A549 (cell line): Measurements from ENCODE around the gene SELPLG. TPM values are rescaled to one million over a fixed set of nuclear protein-coding genes. Genes with fewer than 3 reads are reported as not detected.
A peak's percentile ranks its signal among the peaks of the same experiment; 100 is the strongest.
"Not testable (repeated sequence)": the region's sequence is repeated elsewhere in the genome, so short reads cannot be mapped to it uniquely, and the experiment has no call there.

Experiments used
- ATAC-seq, 2 experiments: fragments of 200-7000 bp in 1 of 2; fragments of >200 bp in 1 of 2; cut with Nextera tagmentation in 1 of 2; cut with Tn5 transposase in 1 of 2; 3 replicates each; pipeline versions ENCODE4 v1.8.0 to v1.9.1; 2018 to 2020; ENCODE audit warnings: mild to moderate bottlenecking in 1 of 2, moderate library complexity in 1 of 2
- CTCF ChIA-PET: fragments of 300-600 bp; sonication (Branson Sonifier 250); formaldehyde crosslinking; extraction: SDS; loops from one replicate; lab custom pipeline; 2021; ENCODE audit warnings: antibody characterized with exemption, inconsistent platforms; lab: Yijun Ruan, JAX
- POLR2A ChIA-PET: fragments of 350-600 bp; formaldehyde crosslinking; extraction: SDS; loops from one replicate; lab custom pipeline; 2021; ENCODE audit warnings: antibody characterized with exemption, inconsistent platforms; lab: Yijun Ruan, JAX
- DNase-seq, 2 experiments: peaks; one replicate each; pipeline versions ENCODE4 v3.0.0 to v3.0.0-alpha.2; 2011 to 2016; ENCODE audit warnings: low read depth in 1 of 2, low spot score in 1 of 2
- FAIRE-seq: peaks from 2 replicates; lab custom pipeline; 2011; peaks lifted over from hg19 to GRCh38; lab: Jason Lieb, UNC
- H3K27ac ChIP-seq, 2 experiments: fragments of >200 bp; sonication (Bioruptor Twin); formaldehyde crosslinking; 3 replicates each; pipeline ENCODE4 v1.5.1; 2016 to 2017
- H3K4me1 ChIP-seq: fragments of >200 bp; sonication (Bioruptor Twin); formaldehyde crosslinking; 3 replicates; pipeline ENCODE4 v1.6.1; 2016
- H3K4me2 ChIP-seq: fragments of >200 bp; sonication (Bioruptor Twin); formaldehyde crosslinking; 3 replicates; pipeline ENCODE4 v1.6.1; 2016
- H3K4me3 ChIP-seq: fragments of >200 bp; sonication (Bioruptor Twin); formaldehyde crosslinking; 3 replicates; pipeline ENCODE4 v1.5.1; 2016
- H3K9me3 ChIP-seq: fragments of >200 bp; sonication (Bioruptor Twin); formaldehyde crosslinking; 3 replicates; pipeline ENCODE4 v1.6.1; 2016
- CBX8 ChIP-seq: fragments of 200-600 bp; sonication (generic); IDR thresholded peaks from 2 replicates; pipeline ENCODE4 v1.6.1; 2016
- CEBPB ChIP-seq, 2 experiments: fragments of >200 bp in 1 of 2; sonication (Bioruptor Twin) in 1 of 2; formaldehyde crosslinking in 1 of 2; IDR thresholded peaks; 2 replicates each; pipeline ENCODE4 v1.6.1; 2012 to 2016
- CTCF ChIP-seq: fragments of >200 bp; sonication (Bioruptor Twin); formaldehyde crosslinking; IDR thresholded peaks from 3 replicates; pipeline ENCODE4 v1.5.1; 2016
- EHMT2 ChIP-seq: fragments of 200-600 bp; sonication (generic); IDR thresholded peaks from 2 replicates; pipeline ENCODE4 v1.6.1; 2016; ENCODE audit warnings: antibody characterized with exemption, low read depth, mild to moderate bottlenecking, moderate library complexity
- ESRRA ChIP-seq: fragments of 150-350 bp; IDR thresholded peaks from 2 replicates; pipeline ENCODE4 v1.6.1; 2014; ENCODE audit warnings: mild to moderate bottlenecking, low read length, borderline replicate concordance
- FOSB ChIP-seq: fragments of 250-450 bp; sonication (Bioruptor Pico); IDR thresholded peaks from 2 replicates; pipeline ENCODE4 v1.5.0; 2020; ENCODE audit warnings: mild to moderate bottlenecking, moderate library complexity
- FOXS1 ChIP-seq: fragments of 250-450 bp; sonication (Bioruptor Pico); IDR thresholded peaks from 2 replicates; pipeline ENCODE4 v1.5.0; 2020; ENCODE audit warnings: mild to moderate bottlenecking, moderate library complexity
- HDAC2 ChIP-seq: fragments of 200-600 bp; sonication (generic); IDR thresholded peaks from 2 replicates; pipeline ENCODE4 v1.6.1; 2016
- HOXA7 ChIP-seq: fragments of 250-450 bp; sonication (Bioruptor Pico); IDR thresholded peaks from 2 replicates; pipeline ENCODE4 v1.5.0; 2020; ENCODE audit warnings: mild to moderate bottlenecking, moderate library complexity
- JUNB ChIP-seq: fragments of >200 bp; sonication (Bioruptor Twin); formaldehyde crosslinking; IDR thresholded peaks from 2 replicates; pipeline ENCODE4 v1.6.1; 2016
- MAFK ChIP-seq: fragments of 450-650 bp; IDR thresholded peaks from 2 replicates; pipeline ENCODE4 v1.6.1; 2014; ENCODE audit not compliant: partially characterized antibody
- PHF8 ChIP-seq: fragments of 200-600 bp; sonication (generic); IDR thresholded peaks from 2 replicates; pipeline ENCODE4 v1.6.1; 2016; ENCODE audit warnings: low read depth, mild to moderate bottlenecking, antibody characterized with exemption, moderate library complexity, borderline replicate concordance
- RAD21 ChIP-seq, 2 experiments: fragments of >200 bp in 1 of 2; sonication (Bioruptor Twin) in 1 of 2; formaldehyde crosslinking in 1 of 2; IDR thresholded peaks in 1 of 2; conservative IDR thresholded peaks in 1 of 2; 2 replicates in 1 of 2; 3 replicates in 1 of 2; pipeline ENCODE4 v1.6.1; 2012 to 2018; ENCODE audit warnings: inconsistent platforms in 1 of 2
- SMC3 ChIP-seq: fragments of >200 bp; sonication (Bioruptor Twin); formaldehyde crosslinking; IDR thresholded peaks from 3 replicates; pipeline ENCODE4 v1.6.1; 2018; ENCODE audit warnings: inconsistent platforms
- ZNF302 ChIP-seq: fragments of 250-450 bp; sonication (Bioruptor Pico); IDR thresholded peaks from 2 replicates; pipeline ENCODE4 v1.9.0; 2021; ENCODE audit warnings: inconsistent platforms, mild to moderate bottlenecking, moderate library complexity
- WGBS: methylation state at CpG from one replicate; pipeline ENCODE4 v1.1.6; 2017; ENCODE audit errors: missing lambda C conversion rate; 5-methylcytosine and 5-hydroxymethylcytosine counted together
- polyA plus RNA-seq, 4 experiments: library from polyadenylated mRNA; depleted of rRNA in 3 of 4; stranded (reverse); fragments of >200 nt; fragmentation: RNase III in 1 of 4; extraction: RNeasy Plus Mini Kit Qiagen cat#74134 plus additional on column Dnase treatment in 1 of 4; gene quantifications; 2 replicates in 3 of 4; 3 replicates in 1 of 4; pipeline ENCODE4 v1.2.3, GENCODE V29; 2011 to 2017
- TF ChIP-seq, protein P1 (sequence below): fragments of 200-600 bp; sonication (generic); IDR thresholded peaks from 2 replicates; pipeline ENCODE4 v1.6.1; 2016; ENCODE audit warnings: antibody characterized with exemption, mild to moderate bottlenecking, moderate library complexity
- TF ChIP-seq, protein P2 (sequence below): IDR thresholded peaks from 2 replicates; pipeline ENCODE4 v1.6.1; 2012

The SELPLG gene
- polyA plus RNA-seq, 2 of the 4 experiments (the other 2 are of a cell fraction), result 0.17 to 0.67 TPM

DNA sequence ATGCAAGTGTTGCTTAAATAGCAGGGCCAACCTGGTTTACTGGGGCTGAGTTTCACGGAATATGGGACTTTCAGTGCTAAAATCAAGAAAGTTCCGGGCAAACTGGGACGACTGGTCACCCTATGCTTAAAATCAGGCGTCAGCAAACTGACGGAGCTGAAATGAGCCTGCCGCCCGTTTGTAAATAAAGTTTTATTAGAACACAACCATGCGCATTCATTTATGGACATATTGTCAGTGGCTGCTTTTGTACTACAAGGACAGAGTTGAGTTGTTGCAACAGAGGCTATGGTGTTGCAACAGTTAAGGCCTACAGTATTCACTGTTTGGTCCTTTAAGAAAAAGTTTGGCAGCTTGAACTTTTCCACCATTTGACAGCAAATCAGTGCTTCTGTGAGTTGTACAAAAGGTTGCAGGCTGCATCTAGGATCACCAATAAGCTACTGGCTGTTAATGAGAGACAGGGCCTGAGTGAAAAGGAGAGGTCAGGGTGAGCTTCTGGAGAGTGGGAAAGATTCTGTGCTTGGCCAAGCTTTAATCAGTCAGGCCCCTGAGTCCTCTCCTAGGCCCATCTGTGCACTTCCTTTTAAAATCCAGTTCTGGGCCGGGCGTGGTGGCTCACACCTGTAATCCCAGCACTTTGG, 13.3 kb downstream of the SELPLG start:
- ChIA-PET CTCF (interaction anchor here (0.6 to 20.7 kb wide), 5 partner anchors 14 to 759 kb away, joined by 3 to 533 read pairs (median 166); partner anchors contain the start of genes ISCU, SART3, SELPLG and TMEM119), POLR2A (interaction anchor here (1.0 kb wide), 1 partner anchor 58 kb away, joined by 3 read pairs; the partner anchor contains the start of gene ISCU)
- ATAC-seq (no peak), FAIRE-seq (no peak), DNase-seq (peak in 1 of 2 experiments; percentile 32)
- H3K4me3 ChIP-seq, result no peak overlapping the region
- no peak overlapping the region for H3K27ac ChIP-seq
- no peaks in the 10 kb centered on the region for H3K9me3 ChIP-seq
- 0 out of 3 replicates have a peak, but pooled peaks cover 3% of the 10 kb centered on the region for H3K4me1 ChIP-seq
- H3K4me2 ChIP-seq, result no peak overlapping the region
- TF ChIP-seq MAFK (no peak), CBX8 (no peak), HOXA7 (CRISPR knock-in tag) (no peak), CEBPB (IDR thresholded peaks at IDR 0.05) (peak; percentile 45 to 54; a peak in 3 of 4 replicates)
- 79% methylated on average over 10 of the region's 10 CpGs for whole genome bisulfite sequencing

GRCh38 chr12:108619369-108620160, 14.1 kb downstream of the SELPLG start:
- Histone ChIP-seq H3K4me1 (0 out of 3 replicates have a peak, but pooled peaks cover 3% of the 10 kb centered on the region), H3K9me3 (no peaks in the 10 kb centered on the region), H3K27ac (no peak overlapping the region), H3K4me3 (no peak overlapping the region), H3K4me2 (no peak overlapping the region)
- no peak for FAIRE-seq
- ChIA-PET POLR2A (interaction anchor here (0.6 to 1.0 kb wide), 2 partner anchors 57 kb away, joined by 3 read pairs; partner anchors contain the start of gene ISCU), CTCF (interaction anchor here (0.6 to 20.7 kb wide), 9 partner anchors 15 to 629 kb away, joined by 3 to 533 read pairs (median 17); partner anchors contain the start of genes ISCU, SART3, SELPLG and TMEM119)
- WGBS, result 59% methylated on average over 14 of the region's 14 CpGs
- no peak for DNase-seq
- no peak for ATAC-seq
- TF ChIP-seq PHF8, result no peak
- TF ChIP-seq, protein P1, sequence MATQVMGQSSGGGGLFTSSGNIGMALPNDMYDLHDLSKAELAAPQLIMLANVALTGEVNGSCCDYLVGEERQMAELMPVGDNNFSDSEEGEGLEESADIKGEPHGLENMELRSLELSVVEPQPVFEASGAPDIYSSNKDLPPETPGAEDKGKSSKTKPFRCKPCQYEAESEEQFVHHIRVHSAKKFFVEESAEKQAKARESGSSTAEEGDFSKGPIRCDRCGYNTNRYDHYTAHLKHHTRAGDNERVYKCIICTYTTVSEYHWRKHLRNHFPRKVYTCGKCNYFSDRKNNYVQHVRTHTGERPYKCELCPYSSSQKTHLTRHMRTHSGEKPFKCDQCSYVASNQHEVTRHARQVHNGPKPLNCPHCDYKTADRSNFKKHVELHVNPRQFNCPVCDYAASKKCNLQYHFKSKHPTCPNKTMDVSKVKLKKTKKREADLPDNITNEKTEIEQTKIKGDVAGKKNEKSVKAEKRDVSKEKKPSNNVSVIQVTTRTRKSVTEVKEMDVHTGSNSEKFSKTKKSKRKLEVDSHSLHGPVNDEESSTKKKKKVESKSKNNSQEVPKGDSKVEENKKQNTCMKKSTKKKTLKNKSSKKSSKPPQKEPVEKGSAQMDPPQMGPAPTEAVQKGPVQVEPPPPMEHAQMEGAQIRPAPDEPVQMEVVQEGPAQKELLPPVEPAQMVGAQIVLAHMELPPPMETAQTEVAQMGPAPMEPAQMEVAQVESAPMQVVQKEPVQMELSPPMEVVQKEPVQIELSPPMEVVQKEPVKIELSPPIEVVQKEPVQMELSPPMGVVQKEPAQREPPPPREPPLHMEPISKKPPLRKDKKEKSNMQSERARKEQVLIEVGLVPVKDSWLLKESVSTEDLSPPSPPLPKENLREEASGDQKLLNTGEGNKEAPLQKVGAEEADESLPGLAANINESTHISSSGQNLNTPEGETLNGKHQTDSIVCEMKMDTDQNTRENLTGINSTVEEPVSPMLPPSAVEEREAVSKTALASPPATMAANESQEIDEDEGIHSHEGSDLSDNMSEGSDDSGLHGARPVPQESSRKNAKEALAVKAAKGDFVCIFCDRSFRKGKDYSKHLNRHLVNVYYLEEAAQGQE, result no peak

GRCh38 chr12:108618953-108619274, 14.8 kb downstream of the SELPLG start:
- ChIA-PET POLR2A (interaction anchor here (0.6 to 1.7 kb wide), 2 partner anchors 56 kb away, joined by 3 to 11 read pairs; partner anchors contain the start of gene ISCU), CTCF (interaction anchor here (0.7 to 20.7 kb wide), 22 partner anchors 15 to 628 kb away, joined by 3 to 533 read pairs (median 10); partner anchors contain the start of genes FICD, ISCU, SART3 and SELPLG)
- not testable (repeated sequence) for DNase-seq, ATAC-seq, H3K4me3 ChIP-seq, FAIRE-seq, H3K4me1 ChIP-seq, H3K9me3 ChIP-seq, H3K27ac ChIP-seq, H3K4me2 ChIP-seq
- 83% methylated on average over 4 of the region's 4 CpGs for WGBS

GRCh38 chr12:108618079-108618952, 15.4 kb downstream of the SELPLG start:
- peak overlapping the region in 1 of 2 experiments; percentile 17; a peak in 2 of 6 replicates for H3K27ac ChIP-seq
- H3K4me1 ChIP-seq, result peaks cover 7% of the 10 kb centered on the region
- peak; percentile 81 to 94 for ATAC-seq
- H3K9me3 ChIP-seq, result no peaks in the 10 kb centered on the region
- POLR2A ChIA-PET, result interaction anchor here (1.3 to 1.7 kb wide), 2 partner anchors 56 to 57 kb away, joined by 3 to 11 read pairs; partner anchors contain the start of genes ISCU and SART3
- FAIRE-seq, result no peak
- WGBS, result 6% methylated on average over 16 of the region's 16 CpGs
- H3K4me2 ChIP-seq, result no peak overlapping the region
- CTCF ChIA-PET, result interaction anchor here (0.5 to 20.7 kb wide), 51 partner anchors 16 to 775 kb away, joined by 3 to 533 read pairs (median 4); partner anchors contain the start of genes ACACB, FICD, ISCU and SART3
- peak; percentile 86 to 90 for DNase-seq
- no peak overlapping the region for H3K4me3 ChIP-seq
- TF ChIP-seq RAD21 (conservative IDR thresholded peaks at IDR 0.05 in 1 of 2, IDR thresholded peaks at IDR 0.05 in 1 of 2) (peak; percentile 96 to 98), ZNF302 (no peak), HDAC2 (no peak), SMC3 (peak; percentile 96), JUNB (no peak), ESRRA (no peak), FOXS1 (CRISPR knock-in tag) (no peak), EHMT2 (no peak), FOSB (CRISPR knock-in tag) (no peak), CTCF (peak; percentile 96)
- TF ChIP-seq, protein P2, sequence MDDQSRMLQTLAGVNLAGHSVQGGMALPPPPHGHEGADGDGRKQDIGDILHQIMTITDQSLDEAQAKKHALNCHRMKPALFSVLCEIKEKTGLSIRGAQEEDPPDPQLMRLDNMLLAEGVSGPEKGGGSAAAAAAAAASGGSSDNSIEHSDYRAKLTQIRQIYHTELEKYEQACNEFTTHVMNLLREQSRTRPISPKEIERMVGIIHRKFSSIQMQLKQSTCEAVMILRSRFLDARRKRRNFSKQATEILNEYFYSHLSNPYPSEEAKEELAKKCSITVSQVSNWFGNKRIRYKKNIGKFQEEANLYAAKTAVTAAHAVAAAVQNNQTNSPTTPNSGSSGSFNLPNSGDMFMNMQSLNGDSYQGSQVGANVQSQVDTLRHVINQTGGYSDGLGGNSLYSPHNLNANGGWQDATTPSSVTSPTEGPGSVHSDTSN, result no peak
